CD4-positive, alpha-beta T cell treated with Interleukin-2 at 100 ng/mL for 4 hours (primary cell): ENCODE results near the gene C16orf78.
"Not testable (repeated sequence)": the region's sequence is repeated elsewhere in the genome, so short reads cannot be mapped to it uniquely, and the experiment has no call there.

ENCODE experiments used
- DNase-seq: peaks from one replicate; pipeline ENCODE4 v3.0.0-alpha.2; 2020; ENCODE audit warnings: low spot score

The C16orf78 gene

GRCh38 chr16:49350265-49351095 lies 23.1 kb upstream of the C16orf78 start:
- DNase-seq = peak; percentile 23

- no peak for DNase-seq
These were observed 22.5 kb upstream of the C16orf78 start for GRCh38 chr16:49351096-49351487.

- no peak for DNase-seq
These were observed 20.7 kb upstream of the C16orf78 start for GRCh38 chr16:49352892-49353291.

GRCh38 chr16:49353680-49354079 lies 19.9 kb upstream of the C16orf78 start:
- DNase-seq = no peak

- DNase-seq = no peak
These were observed 19.5 kb upstream of the C16orf78 start for GRCh38 chr16:49354101-49354500.

- DNase-seq = no peak
These were observed 18.6 kb upstream of the C16orf78 start for GRCh38 chr16:49354991-49355390.

GRCh38 chr16:49355933-49356665 lies 17.5 kb upstream of the C16orf78 start:
- no peak for DNase-seq

GRCh38 chr16:49356728-49357488 lies 16.7 kb upstream of the C16orf78 start:
- no peak for DNase-seq

GRCh38 chr16:49359591-49359990 lies 14.0 kb upstream of the C16orf78 start:
- no peak for DNase-seq

GRCh38 chr16:49361731-49362130 lies 11.9 kb upstream of the C16orf78 start:
- not testable (repeated sequence) for DNase-seq

GRCh38 chr16:49362230-49362629 lies 11.4 kb upstream of the C16orf78 start:
- DNase-seq = no peak

GRCh38 chr16:49365711-49366509 lies 7.7 kb upstream of the C16orf78 start:
- DNase-seq = no peak

GRCh38 chr16:49366669-49367068 lies 6.9 kb upstream of the C16orf78 start:
- no peak for DNase-seq

- no peak for DNase-seq
These were observed 3.7 kb upstream of the C16orf78 start for GRCh38 chr16:49369651-49370611.

- DNase-seq = no peak
These were observed 2.6 kb downstream of the C16orf78 start for GRCh38 chr16:49376206-49376605.

- DNase-seq = no peak
These were observed 3.7 kb downstream of the C16orf78 start for GRCh38 chr16:49377196-49377755.

- DNase-seq = no peak
These were observed 4.6 kb downstream of the C16orf78 start for GRCh38 chr16:49378238-49378637.

GRCh38 chr16:49378816-49379215 lies 5.2 kb downstream of the C16orf78 start:
- DNase-seq = no peak

GRCh38 chr16:49382916-49383315 lies 9.3 kb downstream of the C16orf78 start:
- DNase-seq = no peak

- no peak for DNase-seq
These were observed 21.4 kb downstream of the C16orf78 start for GRCh38 chr16:49395021-49395420.
